Astrocyte of the spinal cord (primary cell): ENCODE measurements around the gene RBM33.

ENCODE experiments used
- DNase-seq: peaks from one replicate; pipeline ENCODE4 v3.0.0; 2011; ENCODE audit warnings: low read depth, low spot score
- H3K4me3 ChIP-seq: 2 replicates; pipeline ENCODE4 v1.5.1; 2011; ENCODE audit warnings: low read depth, mild to moderate bottlenecking, low read length, moderate library complexity
- in situ Hi-C: cut with HindIII; loops from 2 replicates; pipeline ENCODE4 v1.10.0; 2017; ENCODE audit warnings: low sequenced_read_pairs
- TF ChIP-seq, protein P1 (sequence below): IDR thresholded peaks from 2 replicates; pipeline ENCODE4 v1.5.1; 2012; ENCODE audit warnings: low read depth, mild to moderate bottlenecking, low read length, inconsistent platforms

Gene RBM33

DNA sequence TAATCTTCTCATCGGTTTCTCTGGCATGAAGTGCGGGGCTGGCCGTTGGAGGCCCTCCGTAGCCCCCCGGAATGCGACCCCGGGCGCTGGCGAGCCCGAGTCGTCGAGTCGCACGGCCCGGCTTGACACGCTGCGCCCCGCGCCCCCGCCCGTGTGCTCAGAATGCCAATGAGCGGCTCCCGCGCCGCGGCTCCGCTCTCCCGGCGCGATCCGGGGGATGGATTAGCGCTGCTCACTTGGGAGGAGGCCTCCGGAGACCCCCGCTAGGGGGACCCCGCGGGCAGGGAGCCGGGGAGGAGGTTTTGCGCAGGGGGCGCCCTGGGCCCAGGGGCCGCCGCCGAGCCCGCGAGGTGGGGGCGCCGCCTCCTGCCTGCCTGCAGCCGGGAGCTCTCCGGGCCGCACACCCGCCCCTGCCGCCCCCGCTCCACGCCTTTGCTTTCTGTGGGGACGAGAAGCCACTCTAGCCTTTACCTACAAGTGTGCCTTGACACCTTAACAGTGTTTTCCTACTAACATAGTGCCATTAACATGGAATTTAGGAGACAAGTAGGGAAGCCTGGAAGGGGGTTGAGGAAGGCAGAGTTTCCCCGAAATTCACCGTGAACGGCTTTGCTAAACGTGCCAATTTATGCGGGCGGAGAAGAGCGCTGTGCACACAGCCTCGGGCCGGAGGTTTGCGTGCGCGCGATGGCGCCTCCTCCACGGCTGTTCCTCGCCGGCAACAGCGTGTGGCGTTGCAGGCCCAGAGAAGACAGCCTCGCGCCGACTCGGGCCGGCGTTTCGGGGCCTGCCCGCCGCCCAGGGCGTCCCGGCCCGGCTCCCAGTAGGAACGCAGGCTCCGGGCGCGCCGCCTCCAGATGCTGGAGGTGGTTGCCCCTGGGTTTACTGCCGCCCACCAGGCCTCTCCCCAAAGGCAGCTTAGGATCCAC is 160.7 kb downstream of the RBM33 start:
- H3K4me3 ChIP-seq = peak overlapping the region; percentile 29
- peak; percentile 74 for DNase-seq
- TF ChIP-seq, protein P1, sequence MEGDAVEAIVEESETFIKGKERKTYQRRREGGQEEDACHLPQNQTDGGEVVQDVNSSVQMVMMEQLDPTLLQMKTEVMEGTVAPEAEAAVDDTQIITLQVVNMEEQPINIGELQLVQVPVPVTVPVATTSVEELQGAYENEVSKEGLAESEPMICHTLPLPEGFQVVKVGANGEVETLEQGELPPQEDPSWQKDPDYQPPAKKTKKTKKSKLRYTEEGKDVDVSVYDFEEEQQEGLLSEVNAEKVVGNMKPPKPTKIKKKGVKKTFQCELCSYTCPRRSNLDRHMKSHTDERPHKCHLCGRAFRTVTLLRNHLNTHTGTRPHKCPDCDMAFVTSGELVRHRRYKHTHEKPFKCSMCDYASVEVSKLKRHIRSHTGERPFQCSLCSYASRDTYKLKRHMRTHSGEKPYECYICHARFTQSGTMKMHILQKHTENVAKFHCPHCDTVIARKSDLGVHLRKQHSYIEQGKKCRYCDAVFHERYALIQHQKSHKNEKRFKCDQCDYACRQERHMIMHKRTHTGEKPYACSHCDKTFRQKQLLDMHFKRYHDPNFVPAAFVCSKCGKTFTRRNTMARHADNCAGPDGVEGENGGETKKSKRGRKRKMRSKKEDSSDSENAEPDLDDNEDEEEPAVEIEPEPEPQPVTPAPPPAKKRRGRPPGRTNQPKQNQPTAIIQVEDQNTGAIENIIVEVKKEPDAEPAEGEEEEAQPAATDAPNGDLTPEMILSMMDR = peak; percentile 65
- in situ Hi-C loops = no loop called here

DNA sequence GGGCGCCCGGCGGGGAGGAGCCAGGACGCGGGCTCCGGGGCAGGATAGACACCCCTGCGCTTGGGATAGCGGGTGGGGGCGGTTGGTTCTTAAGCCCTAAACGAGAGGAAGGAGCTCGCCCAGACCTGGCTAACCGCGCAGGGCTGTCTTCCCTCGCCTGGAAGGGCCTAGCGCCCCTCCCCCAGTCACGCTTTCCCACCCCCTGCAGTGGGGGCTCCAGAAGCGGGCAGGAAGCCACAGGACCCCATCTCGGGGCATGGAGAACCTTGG is 161.3 kb downstream of the RBM33 start:
- in situ Hi-C loops = no loop called here
- DNase-seq = no peak
- TF ChIP-seq, protein P1 = no peak
- H3K4me3 ChIP-seq = peak overlapping the region; percentile 29

DNA sequence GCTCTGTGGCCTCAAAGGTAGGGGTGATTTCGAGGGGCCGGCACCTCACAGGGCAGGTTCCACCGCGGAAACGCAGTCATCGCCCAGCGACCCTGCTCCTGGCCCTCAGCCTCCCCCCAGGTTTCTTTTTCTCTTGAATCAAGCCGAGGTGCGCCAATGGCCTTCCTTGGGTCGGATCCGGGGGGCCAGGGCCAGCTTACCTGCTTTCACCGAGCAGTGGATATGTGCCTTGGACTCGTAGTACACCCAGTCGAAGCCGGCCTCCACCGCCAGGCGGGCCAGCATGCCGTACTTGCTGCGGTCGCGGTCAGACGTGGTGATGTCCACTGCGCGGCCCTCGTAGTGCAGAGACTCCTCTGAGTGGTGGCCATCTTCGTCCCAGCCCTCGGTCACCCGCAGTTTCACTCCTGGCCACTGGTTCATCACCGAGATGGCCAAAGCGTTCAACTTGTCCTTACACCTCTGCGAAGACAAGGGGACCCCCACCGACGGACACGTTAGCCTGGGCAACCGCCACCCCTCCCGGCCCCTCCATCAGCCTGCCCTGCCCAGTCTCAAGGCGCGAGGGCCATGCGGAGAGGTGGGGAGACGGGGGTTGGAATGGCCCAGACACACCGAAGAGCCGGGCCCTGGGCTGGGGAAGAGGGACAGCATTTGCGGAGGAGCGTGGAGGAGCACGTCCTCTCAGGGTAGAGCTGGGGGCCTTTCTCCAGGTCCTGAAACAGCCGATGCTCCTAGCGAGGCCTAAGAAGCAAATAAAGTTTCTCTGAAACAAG is 161.8 kb downstream of the RBM33 start:
- in situ Hi-C loops = no loop called here
- TF ChIP-seq, protein P1 = no peak
- peak overlapping the region; percentile 29 for H3K4me3 ChIP-seq
- no peak for DNase-seq

DNA sequence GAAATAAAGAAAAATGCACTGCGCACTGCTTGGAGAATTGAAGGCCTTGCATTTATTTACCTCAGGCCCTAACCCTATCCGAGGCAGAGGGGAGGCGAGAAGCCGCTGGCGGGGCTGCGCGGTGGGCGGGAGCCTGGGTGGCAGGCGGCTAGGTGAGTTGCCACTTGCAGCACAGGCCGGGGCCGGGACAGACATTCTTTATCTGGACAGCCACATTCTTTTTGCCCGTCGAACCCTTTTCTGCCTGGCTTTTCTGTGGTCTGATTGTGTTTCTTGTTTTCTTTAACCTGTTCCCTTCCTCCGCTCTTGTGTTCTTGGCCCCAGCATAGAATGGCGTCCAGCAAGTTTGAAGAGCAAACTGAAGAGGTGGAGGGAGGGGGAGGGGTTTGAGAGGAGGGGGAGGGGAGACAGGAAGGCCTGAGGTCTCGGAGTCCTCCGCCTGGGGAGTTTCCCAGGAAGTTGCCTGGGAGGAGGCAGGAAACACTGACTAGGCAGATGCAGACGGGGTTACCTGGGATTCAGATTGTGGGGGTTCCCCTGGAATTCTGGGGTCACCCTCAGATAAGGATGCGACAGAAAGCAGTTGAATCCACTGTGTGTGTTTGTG is 162.7 kb downstream of the RBM33 start:
- no peak for DNase-seq
- in situ Hi-C loops = no loop called here
- TF ChIP-seq, protein P1 = no peak
- no peak overlapping the region for H3K4me3 ChIP-seq

DNA sequence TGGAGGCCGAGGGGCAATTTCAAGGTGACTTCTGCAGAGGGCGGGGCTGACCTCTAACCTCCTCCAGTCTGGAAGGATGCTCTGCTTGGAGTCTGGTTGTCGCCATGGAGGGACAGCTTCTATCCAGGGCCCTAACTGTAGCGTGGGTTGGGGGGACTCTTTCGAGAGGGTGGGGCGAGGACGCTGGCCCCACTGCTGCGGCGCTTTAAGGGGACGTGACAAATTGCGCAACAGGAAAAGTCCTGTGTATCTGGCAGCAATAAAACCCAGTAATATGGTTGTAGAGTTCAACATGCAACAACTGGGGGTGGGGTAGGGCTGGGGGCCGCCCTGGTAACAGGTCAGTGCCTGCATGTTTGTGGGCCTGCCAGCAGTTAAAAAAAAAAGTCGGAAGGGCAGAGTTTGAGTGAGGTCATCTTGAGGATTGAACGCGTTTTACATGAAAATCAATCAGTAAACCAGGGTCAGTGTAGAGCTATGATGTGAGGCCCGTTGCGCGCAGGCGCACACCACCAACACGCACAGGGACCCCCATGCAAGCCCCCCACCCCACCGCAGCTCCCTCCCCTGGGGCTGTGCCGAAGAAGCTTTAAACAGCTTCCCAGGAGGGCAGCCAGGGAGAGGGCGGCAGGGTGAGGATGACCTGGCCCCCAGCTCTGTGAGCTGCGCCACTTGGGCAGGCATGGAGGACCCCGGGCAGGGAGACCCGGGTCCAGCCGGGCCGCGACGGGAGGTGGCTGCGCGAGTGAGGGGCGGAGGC is 163.5 kb downstream of the RBM33 start:
- TF ChIP-seq, protein P1 = no peak
- in situ Hi-C loops = no loop called here

More for the DNA sequence above, 163.5 kb downstream of the RBM33 start:
- no peak for DNase-seq
- H3K4me3 ChIP-seq = no peak overlapping the region
